Naive thymus-derived CD4-positive, alpha-beta T cell (primary cell): Measurements from ENCODE around the gene RPP30. TPM values are rescaled to one million over a fixed set of nuclear protein-coding genes. Genes with fewer than 3 reads are reported as not detected.
A peak's percentile ranks its signal among the peaks of the same experiment; 100 is the strongest.
"Not testable (repeated sequence)": the region's sequence is repeated elsewhere in the genome, so short reads cannot be mapped to it uniquely, and the experiment has no call there.

Experiments
- ATAC-seq: fragments of 150-1000 bp; cut with Tn5 transposase; 2 replicates; pipeline ENCODE4 v1.10.0; 2021; ENCODE audit warnings: mild to moderate bottlenecking, moderate library complexity
- CTCF ChIA-PET: fragments of 350-600 bp; sonication (Branson Sonifier 250); formaldehyde crosslinking; loops from one replicate; lab custom pipeline; 2021; ENCODE audit warnings: antibody characterized with exemption; lab: Charles Lee
- POLR2A ChIA-PET: fragments of 350-600 bp; sonication (Branson Sonifier 250); formaldehyde crosslinking; loops from one replicate; lab custom pipeline; 2021; ENCODE audit warnings: antibody characterized with exemption, inconsistent platforms; lab: Charles Lee
- DNase-seq, 9 donors: peaks; one replicate each; pipeline versions ENCODE4 v3.0.0 to v3.0.0-alpha.2; 2020 to 2022; ENCODE audit warnings: mixed read lengths in 1 of 9
- H3K27ac ChIP-seq: one replicate; pipeline ENCODE4 v1.7.0; 2013; ENCODE audit warnings: mild to moderate bottlenecking, low read depth, low read length, moderate library complexity
- H3K27me3 ChIP-seq, 2 donors: one replicate each; pipeline ENCODE4 v1.7.0; 2013; ENCODE audit warnings: low read length in 2 of 2, mild to moderate bottlenecking in 2 of 2, moderate library complexity in 2 of 2; ENCODE audit not compliant: control insufficient read depth in 2 of 2, insufficient read depth in 2 of 2
- H3K36me3 ChIP-seq, 3 experiments: 1 replicate in 2 of 3; 2 replicates in 1 of 3; pipeline ENCODE4 v1.7.0; 2013; ENCODE audit warnings: low read length in 3 of 3, mild to moderate bottlenecking in 3 of 3, moderate library complexity in 1 of 3; ENCODE audit not compliant: insufficient read depth in 3 of 3, control insufficient read depth in 2 of 3
- H3K4me1 ChIP-seq, 2 donors: one replicate each; pipeline ENCODE4 v1.7.0; 2013; ENCODE audit warnings: low read length in 2 of 2, mild to moderate bottlenecking in 2 of 2, moderate library complexity in 1 of 2; ENCODE audit not compliant: control insufficient read depth in 2 of 2, insufficient read depth in 2 of 2
- H3K4me3 ChIP-seq: 2 replicates; pipeline ENCODE4 v1.7.0; 2013; ENCODE audit warnings: mild to moderate bottlenecking, low read length
- H3K9me3 ChIP-seq, 3 experiments: 1 replicate in 2 of 3; 2 replicates in 1 of 3; pipeline ENCODE4 v1.7.0; 2013; ENCODE audit warnings: low read length in 3 of 3; ENCODE audit not compliant: control insufficient read depth in 2 of 3
- H3K27ac Mint-ChIP-seq, 9 donors: one replicate each; pipeline ENCODE4 v1.8.0; 2020 to 2022; ENCODE audit warnings: mixed read lengths in 9 of 9, mild to moderate bottlenecking in 8 of 9, moderate library complexity in 5 of 9, inconsistent platforms in 2 of 9
- H3K27me3 Mint-ChIP-seq, 5 donors: one replicate each; pipeline ENCODE4 v1.8.0; 2021 to 2022; ENCODE audit warnings: mixed read lengths in 5 of 5, mild to moderate bottlenecking in 1 of 5
- H3K36me3 Mint-ChIP-seq, 5 donors: one replicate each; pipeline ENCODE4 v1.8.0; 2020 to 2022; ENCODE audit warnings: mixed read lengths in 5 of 5, mild to moderate bottlenecking in 3 of 5, inconsistent platforms in 1 of 5
- H3K4me1 Mint-ChIP-seq, 7 donors: one replicate each; pipeline ENCODE4 v1.8.0; 2020 to 2022; ENCODE audit warnings: mixed read lengths in 7 of 7, mild to moderate bottlenecking in 3 of 7, inconsistent platforms in 1 of 7
- H3K4me3 Mint-ChIP-seq, 10 donors: one replicate each; pipeline ENCODE4 v1.8.0; 2020 to 2022; ENCODE audit warnings: mild to moderate bottlenecking in 10 of 10, mixed read lengths in 10 of 10, moderate library complexity in 6 of 10, inconsistent platforms in 2 of 10
- H3K9me3 Mint-ChIP-seq, 11 donors: one replicate each; pipeline ENCODE4 v1.8.0; 2020 to 2022; ENCODE audit warnings: mixed read lengths in 11 of 11, mild to moderate bottlenecking in 4 of 11, inconsistent platforms in 1 of 11, moderate library complexity in 1 of 11
- intact Hi-C, 2 donors: fragments of 100-400 bp; cut with micrococcal nuclease; formaldehyde crosslinking; loops; one replicate each; pipeline ENCODE4 v1.15.1; 2023
- polyA plus RNA-seq, 2 donors: library from polyadenylated mRNA; unstranded; fragments of 300-500 nt; fragmentation: Illumina TruSeq; gene quantifications; one replicate each; pipeline ENCODE4 v1.2.3, GENCODE V29; 2021
- total RNA-seq, 6 experiments: library from RNA in 5 of 6; stranded (reverse) in 5 of 6; gene quantifications; 1 replicate in 5 of 6; 2 replicates in 1 of 6; pipeline ENCODE4 v1.2.3 and lab custom pipeline; 2021 to 2026

The RPP30 gene
- total and polyA plus RNA-seq, 7 experiments from 2014 or later: 24.1 to 50.0 (median 38.1) TPM

DNA sequence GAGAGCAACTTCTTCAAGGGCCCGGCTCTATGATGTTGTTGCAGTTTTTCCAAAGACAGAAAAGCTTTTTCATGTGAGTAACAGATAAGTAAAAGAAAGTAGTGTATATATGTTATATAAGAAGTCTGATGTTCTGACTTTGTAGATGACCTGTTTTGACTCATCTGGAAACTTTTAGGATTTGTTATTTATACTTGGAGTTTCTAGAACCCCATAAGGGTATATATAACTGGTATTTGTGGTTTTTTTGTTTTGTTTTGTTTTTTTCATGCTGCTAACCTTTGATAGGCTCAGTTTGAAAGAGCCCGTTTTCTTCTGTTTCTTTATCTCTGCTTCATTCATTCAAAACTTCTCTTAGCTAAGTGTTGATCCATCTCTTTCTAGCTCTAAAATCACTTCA, 7.3 kb downstream of the RPP30 start:
- H3K27ac Mint-ChIP-seq: no peak overlapping the region
- intact Hi-C loops: loop anchor here in 1 of 2 donors (10.0 kb wide), 3 partner anchors 346 to 1966 kb away; partner anchors contain the start of genes EXOC6, LIPA and PCGF5
- H3K27ac ChIP-seq: no peak overlapping the region
- no peaks in the 10 kb centered on the region for H3K27me3 ChIP-seq
- peaks cover 11 to 33% (median 26%) of the 10 kb centered on the region in 5 donors for H3K36me3 Mint-ChIP-seq
- H3K36me3 ChIP-seq: peaks cover 6 to 46% (median 12%) of the 10 kb centered on the region in 3 experiments
- no peak overlapping the region for H3K4me3 ChIP-seq
- H3K4me1 ChIP-seq: peaks cover 0 to 2% of the 10 kb centered on the region in 2 donors
- H3K4me3 Mint-ChIP-seq: no peak overlapping the region
- H3K27me3 Mint-ChIP-seq: no peaks in the 10 kb centered on the region
- ChIA-PET POLR2A (no interaction called here), CTCF (interaction anchor here (0.6 to 1.5 kb wide), 7 partner anchors 9 to 1375 kb away, joined by 3 to 10 read pairs (median 4); no protein-coding TSS in a partner anchor)
- no peaks in the 10 kb centered on the region for H3K9me3 Mint-ChIP-seq
- DNase-seq (no peak), ATAC-seq (no peak)
- peaks cover 1 to 17% (median 7%) of the 10 kb centered on the region in 7 donors for H3K4me1 Mint-ChIP-seq
- no peaks in the 10 kb centered on the region for H3K9me3 ChIP-seq

DNA sequence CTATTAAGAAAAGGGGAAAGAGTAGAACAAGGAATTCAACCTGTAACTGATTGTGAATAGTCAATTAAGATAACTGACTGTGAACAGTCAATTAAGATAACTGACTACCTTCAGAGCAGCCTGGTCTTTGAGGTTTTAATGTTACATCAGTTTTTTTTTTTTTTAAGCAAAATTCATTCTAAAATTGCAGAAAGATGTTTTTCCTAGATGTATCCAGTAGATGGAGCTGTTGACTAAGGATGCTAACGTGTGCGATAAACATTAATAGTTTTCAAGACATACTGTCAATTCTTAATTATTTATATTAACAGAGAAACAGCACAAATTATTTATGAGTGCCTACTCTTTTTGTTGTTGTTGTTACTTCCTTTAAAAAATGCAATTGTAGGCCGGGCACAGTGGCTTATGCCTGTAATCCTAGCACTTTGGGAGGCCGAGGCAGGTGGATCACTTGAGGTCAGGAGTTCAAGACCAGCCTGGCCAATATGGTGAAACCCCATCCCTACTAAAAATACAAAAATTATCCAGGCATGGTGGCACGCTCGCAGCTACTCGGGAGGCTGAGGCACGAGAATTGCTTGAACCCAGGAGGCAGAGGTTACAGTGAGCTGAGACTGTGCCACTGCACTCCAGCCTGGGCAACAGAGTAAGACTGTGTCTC, 8.4 kb downstream of the RPP30 start:
- intact Hi-C loops: loop anchor here (1.0 to 10.0 kb wide), 8 partner anchors 126 to 1027 kb away; partner anchors contain the start of genes FGFBP3 (in 1 of the 2) and PPP1R3C (in 1 of the 2)

DNA sequence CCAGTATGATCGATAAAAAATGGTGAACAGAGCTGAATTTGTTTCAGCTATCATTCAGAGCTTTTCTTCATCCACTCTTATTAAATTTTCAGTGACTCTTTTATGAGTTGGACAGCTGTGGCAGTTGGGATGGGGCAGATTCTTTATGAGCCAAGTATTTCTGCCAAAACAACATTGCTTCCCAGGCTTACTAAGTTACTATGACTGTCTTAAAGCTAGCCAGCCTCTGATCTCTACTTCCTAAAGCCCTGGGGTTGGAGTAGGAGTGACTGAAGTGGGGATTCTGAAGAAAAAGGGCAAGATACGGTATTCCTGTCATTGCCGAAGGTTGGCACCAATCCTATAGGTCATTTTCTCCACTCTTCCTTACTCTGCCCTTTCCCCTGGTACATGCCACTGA, 12.7 kb downstream of the RPP30 start:
- H3K27ac Mint-ChIP-seq: no peak overlapping the region
- no peaks in the 10 kb centered on the region for H3K27me3 ChIP-seq
- CTCF ChIA-PET: interaction anchor here (0.6 kb wide), 1 partner anchor 65 kb away, joined by 3 read pairs; no protein-coding TSS in a partner anchor
- H3K36me3 Mint-ChIP-seq: peaks cover 17 to 52% (median 37%) of the 10 kb centered on the region in 5 donors
- POLR2A ChIA-PET: interaction anchor here (1.0 kb wide), 1 partner anchor 12 kb away, joined by 3 read pairs; no protein-coding TSS in a partner anchor
- no peaks in the 10 kb centered on the region for H3K4me1 ChIP-seq
- no peaks in the 10 kb centered on the region for H3K27me3 Mint-ChIP-seq
- ATAC-seq (no peak), DNase-seq (no peak)
- H3K4me3 Mint-ChIP-seq: no peak overlapping the region
- H3K9me3 Mint-ChIP-seq: no peaks in the 10 kb centered on the region
- peaks cover 0 to 7% (median 3%) of the 10 kb centered on the region in 7 donors for H3K4me1 Mint-ChIP-seq
- H3K4me3 ChIP-seq: no peak overlapping the region
- peaks cover 7 to 58% (median 25%) of the 10 kb centered on the region in 3 experiments for H3K36me3 ChIP-seq
- no peaks in the 10 kb centered on the region for H3K9me3 ChIP-seq
- intact Hi-C loops: loop anchor here in 1 of 2 donors (5.0 to 10.0 kb wide), 3 partner anchors 123 to 1023 kb away; partner anchors contain the start of genes FGFBP3 and PPP1R3C
- no peak overlapping the region for H3K27ac ChIP-seq

More for the DNA sequence above, 8.4 kb downstream of the RPP30 start:
- ChIA-PET POLR2A (interaction anchor here (0.7 kb wide), 2 partner anchors 283 to 1029 kb away, joined by 3 read pairs; partner anchors contain the start of gene FGFBP3), CTCF (interaction anchor here (0.6 to 1.5 kb wide), 9 partner anchors 8 to 1374 kb away, joined by 3 to 10 read pairs (median 4); no protein-coding TSS in a partner anchor)
- H3K4me3 ChIP-seq, H3K9me3 Mint-ChIP-seq, H3K27me3 ChIP-seq, H3K27me3 Mint-ChIP-seq, H3K27ac Mint-ChIP-seq, H3K27ac ChIP-seq, H3K9me3 ChIP-seq, H3K4me3 Mint-ChIP-seq, H3K4me1 ChIP-seq: not testable (repeated sequence)
- DNase-seq: peak in 6 of 9 donors; percentile 10 to 54 (median 43)
- Mint-ChIP-seq H3K4me1 (peaks cover 0 to 16% (median 2%) of the 10 kb centered on the region in 7 donors), H3K36me3 (peaks cover 11 to 41% (median 30%) of the 10 kb centered on the region in 5 donors)
- peaks cover 8 to 53% (median 12%) of the 10 kb centered on the region in 3 experiments for H3K36me3 ChIP-seq
- peak; percentile 80 for ATAC-seq

DNA sequence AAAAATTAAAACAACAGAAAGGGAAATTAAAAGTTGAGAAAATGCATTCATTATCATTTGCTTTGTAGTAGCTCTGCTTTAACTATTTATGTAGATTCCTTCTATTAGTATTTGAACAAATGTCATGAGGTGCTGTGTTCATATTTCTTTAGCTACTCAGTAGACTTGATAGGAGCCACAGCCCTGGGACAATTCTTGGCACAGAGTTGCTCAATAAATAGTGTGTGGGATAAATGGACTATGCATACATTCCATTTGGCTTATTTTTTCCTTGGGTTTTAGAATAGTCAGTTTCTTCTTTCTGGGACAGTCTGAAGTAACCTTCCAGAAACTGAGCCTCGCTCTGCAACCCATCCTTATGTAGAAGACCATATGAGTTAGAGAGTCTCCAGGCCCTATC, 13.4 kb downstream of the RPP30 start:
- Mint-ChIP-seq H3K4me1 (peaks cover 0 to 8% (median 4%) of the 10 kb centered on the region in 7 donors), H3K4me3 (no peak overlapping the region), H3K27me3 (no peaks in the 10 kb centered on the region), H3K36me3 (peaks cover 16 to 59% (median 38%) of the 10 kb centered on the region in 5 donors), H3K27ac (no peak overlapping the region), H3K9me3 (no peaks in the 10 kb centered on the region)
- ChIA-PET CTCF (no interaction called here), POLR2A (interaction anchor here (1.0 kb wide), 1 partner anchor 12 kb away, joined by 3 read pairs; no protein-coding TSS in a partner anchor)
- ATAC-seq: no peak
- no peak overlapping the region for H3K4me3 ChIP-seq
- peaks cover 7 to 64% (median 25%) of the 10 kb centered on the region in 3 experiments for H3K36me3 ChIP-seq
- H3K27me3 ChIP-seq: no peaks in the 10 kb centered on the region
- H3K9me3 ChIP-seq: no peaks in the 10 kb centered on the region
- no peak for DNase-seq
- H3K27ac ChIP-seq: no peak overlapping the region
- intact Hi-C loops: loop anchor here in 1 of 2 donors (10.0 kb wide), 1 partner anchor 750 kb away; the partner anchor contains the start of gene PPP1R3C
- H3K4me1 ChIP-seq: no peaks in the 10 kb centered on the region

DNA sequence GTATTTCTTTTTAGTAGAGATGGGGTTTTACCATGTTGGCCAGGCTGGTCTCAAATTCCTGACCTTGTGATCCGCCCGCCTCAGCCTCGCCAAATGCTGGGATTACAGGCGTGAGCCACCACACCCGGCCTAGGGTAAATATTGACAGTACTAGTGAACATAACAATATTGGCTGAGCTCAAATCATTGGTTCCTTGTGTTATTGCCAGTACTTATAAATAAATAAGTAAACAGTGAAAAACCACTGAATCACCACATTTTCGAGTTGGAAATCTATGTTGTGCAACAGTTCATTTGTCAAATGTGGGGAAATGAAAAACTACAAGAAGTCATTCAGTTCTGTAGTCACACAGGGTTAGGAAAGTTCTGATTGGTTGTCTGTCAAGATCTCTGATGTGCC, 15.8 kb downstream of the RPP30 start:
- CTCF ChIA-PET: interaction anchor here (0.6 to 1.8 kb wide), 5 partner anchors 8 to 1272 kb away, joined by 3 to 10 read pairs (median 4); no protein-coding TSS in a partner anchor
- intact Hi-C loops: loop anchor here in 1 of 2 donors (10.0 kb wide), 1 partner anchor 747 kb away; the partner anchor contains the start of gene PPP1R3C
- POLR2A ChIA-PET: no interaction called here
- DNase-seq (no peak), ATAC-seq (no peak)
- Histone ChIP-seq H3K4me1 (no peaks in the 10 kb centered on the region), H3K27me3 (no peaks in the 10 kb centered on the region), H3K36me3 (peaks cover 7 to 71% (median 27%) of the 10 kb centered on the region in 3 experiments), H3K9me3 (no peaks in the 10 kb centered on the region), H3K27ac (no peak overlapping the region), H3K4me3 (no peak overlapping the region)
- no peaks in the 10 kb centered on the region for H3K9me3 Mint-ChIP-seq
- peaks cover 21 to 66% (median 42%) of the 10 kb centered on the region in 5 donors for H3K36me3 Mint-ChIP-seq
- no peak overlapping the region for H3K4me3 Mint-ChIP-seq
- H3K4me1 Mint-ChIP-seq: peaks cover 0 to 22% (median 9%) of the 10 kb centered on the region in 7 donors
- H3K27ac Mint-ChIP-seq: no peak overlapping the region
- no peaks in the 10 kb centered on the region for H3K27me3 Mint-ChIP-seq

DNA sequence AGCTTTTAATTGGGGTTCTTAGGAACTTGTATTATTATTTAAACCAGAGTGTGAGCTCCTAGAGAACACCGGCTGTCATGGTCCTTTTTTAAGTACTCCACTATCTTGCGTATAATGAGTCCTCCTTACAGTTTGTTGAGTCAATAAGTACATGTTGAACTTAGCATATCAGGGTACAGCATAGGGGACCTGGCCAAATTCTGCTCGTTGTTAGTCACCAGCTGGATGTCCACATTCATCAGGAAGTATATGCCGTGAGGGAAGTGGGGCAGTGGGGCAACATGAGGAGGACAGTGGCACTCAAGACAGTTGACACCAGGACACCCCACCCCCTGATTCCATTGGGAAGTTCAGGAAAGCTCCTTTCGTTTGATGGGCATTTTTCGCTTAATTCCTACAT, 16.6 kb downstream of the RPP30 start:
- Mint-ChIP-seq H3K4me3 (no peak overlapping the region), H3K9me3 (no peaks in the 10 kb centered on the region), H3K27ac (no peak overlapping the region), H3K4me1 (peaks cover 0 to 30% (median 10%) of the 10 kb centered on the region in 7 donors), H3K36me3 (peaks cover 21 to 66% (median 41%) of the 10 kb centered on the region in 5 donors), H3K27me3 (no peaks in the 10 kb centered on the region)
- H3K36me3 ChIP-seq: peaks cover 7 to 74% (median 27%) of the 10 kb centered on the region in 3 experiments
- ATAC-seq (no peak), DNase-seq (no peak)
- ChIA-PET CTCF (interaction anchor here (0.6 to 1.8 kb wide), 2 partner anchors 9 to 19 kb away, joined by 3 to 10 read pairs; no protein-coding TSS in a partner anchor), POLR2A (no interaction called here)
- H3K9me3 ChIP-seq: no peaks in the 10 kb centered on the region
- no peak overlapping the region for H3K4me3 ChIP-seq
- no peaks in the 10 kb centered on the region for H3K4me1 ChIP-seq
- intact Hi-C loops: loop anchor here in 1 of 2 donors (10.0 kb wide), 1 partner anchor 746 kb away; the partner anchor contains the start of gene PPP1R3C
- no peaks in the 10 kb centered on the region for H3K27me3 ChIP-seq
- H3K27ac ChIP-seq: no peak overlapping the region
